ENCODE data around the gene LPP. TPM values are rescaled to one million over a fixed set of nuclear protein-coding genes. Genes with fewer than 3 reads are reported as not detected.

LPP gene
- total and polyA plus RNA-seq, 2 of the 4 experiments (the other 2 are of a cell fraction): 16.0 to 130 TPM

GRCh38 chr3:188584162-188584529, 430.2 kb downstream of the LPP start:
- H3K4me3 ChIP-seq (ENCODE audit: insufficient read depth, low read depth, low read length): no peak overlapping the region
- H4K8ac ChIP-seq (ENCODE audit: low read depth in 2 of 2, low read length in 2 of 2): peak overlapping the region; percentile 9 to 33; a peak in 1 of 4 replicates
- peaks cover 3% of the 10 kb centered on the region; the same call in 1 of the 2 replicates for H4K20me1 ChIP-seq (ENCODE audit: insufficient read depth, low read length)
- peaks cover 36 to 51% of the 10 kb centered on the region in 2 experiments for H3K79me1 ChIP-seq (ENCODE audit: low read depth in 1 of 2, low read length in 2 of 2)
- H3K18ac ChIP-seq (ENCODE audit: low read depth, low read length): no peak overlapping the region
- H2BK5ac ChIP-seq (ENCODE audit: low read depth, low read length, poor library complexity, severe bottlenecking): peak overlapping the region; percentile 56
- H3K9me1 ChIP-seq (ENCODE audit: insufficient read depth, low read length): peaks cover 3% of the 10 kb centered on the region; the same call in 1 of the 2 replicates
- TF ChIP-seq CHD1 (IDR thresholded peaks at IDR 0.05; ENCODE audit: low read depth, low read length): no peak
- peak; percentile 39; the same call in 1 of the 2 replicates for TF ChIP-seq FOS (IDR thresholded peaks at IDR 0.05; ENCODE audit: low read depth, low read length)
- TF ChIP-seq MAFK (IDR thresholded peaks at IDR 0.05; ENCODE audit: low read depth, low read length): peak; percentile 50
- no peak for TF ChIP-seq MAZ (IDR thresholded peaks at IDR 0.05; ENCODE audit: borderline replicate concordance, low read depth, low read length)
- TF ChIP-seq CEBPB (IDR thresholded peaks at IDR 0.05; ENCODE audit: low read depth, low read length): peak; percentile 70
- TF ChIP-seq NFE2L2 (IDR thresholded peaks at IDR 0.05; ENCODE audit: low read depth, low read length): peak; percentile 87
- no peak for TF ChIP-seq USF2 (IDR thresholded peaks at IDR 0.05; ENCODE audit: low read depth, low read length)
- no peak overlapping the region for H3K9ac ChIP-seq (ENCODE audit: low read depth, low read length)
- peaks cover 11% of the 10 kb centered on the region for H3K4me1 ChIP-seq (ENCODE audit: control insufficient read depth, insufficient read depth, low read length)
- H3K56ac ChIP-seq (ENCODE audit: extremely low read depth, insufficient read depth, low read length): no peak overlapping the region
- no peak overlapping the region for H2BK120ac ChIP-seq (ENCODE audit: low read depth, low read length)
- H3K27me3 ChIP-seq (ENCODE audit: control insufficient read depth, insufficient read depth, low read length): no peaks in the 10 kb centered on the region
- H3K14ac ChIP-seq (replicated peaks; ENCODE audit: low read depth, low read length): no peak overlapping the region
- ATAC-seq (ENCODE audit: low read depth) (peak; percentile 86), DNase-seq (peak; percentile 80)
- no peak overlapping the region for H3K27ac ChIP-seq (ENCODE audit: insufficient read depth, low read length)
- no peak overlapping the region for H4K5ac ChIP-seq (ENCODE audit: low read depth, low read length)
- dilution Hi-C loops (cut with HindIII; ENCODE audit: low sequenced_read_pairs, unreplicated experiment) (no loop called here), intact Hi-C loops (cut with micrococcal nuclease) (no loop called here), in situ Hi-C loops (cut with MboI; ENCODE audit: low sequenced_read_pairs) (no loop called here)
- no CpG with 5 or more reads among the region's 4 CpGs for WGBS, 2 experiments (ENCODE audit: extremely low coverage in 2 of 2, insufficient read length in 1 of 2)
- no peak overlapping the region for H3K23ac ChIP-seq (ENCODE audit: low read depth, low read length)
- peak overlapping the region; percentile 72 for H3K4me2 ChIP-seq (ENCODE audit: low read depth, low read length)
- no peak overlapping the region for H2BK20ac ChIP-seq (ENCODE audit: low read depth, low read length)
- ChIA-PET CTCF (no interaction called here), POLR2A (ENCODE audit: unreplicated experiment) (no interaction called here)
- H3K9me3 ChIP-seq (ENCODE audit: control insufficient read depth, insufficient read depth, low read length): no peaks in the 10 kb centered on the region
- H2AK9ac ChIP-seq (replicated peaks; ENCODE audit: low read depth, low read length, poor library complexity): no peak overlapping the region
- H2AK5ac ChIP-seq (ENCODE audit: low read depth, low read length): no peak overlapping the region
- no peak overlapping the region for H3K4ac ChIP-seq (ENCODE audit: low read depth, low read length)
- no peaks in the 10 kb centered on the region for H3K36me3 ChIP-seq (ENCODE audit: control insufficient read depth, insufficient read depth, low read length)
- H4K91ac ChIP-seq (ENCODE audit: insufficient read depth, low read depth, low read length): no peak overlapping the region
- H2AFZ ChIP-seq (replicated peaks; ENCODE audit: low read length, poor library complexity): no peak overlapping the region
- H2BK15ac ChIP-seq (ENCODE audit: low read depth, low read length): no peak overlapping the region
- BruUV-seq (replicated peaks): no TSS peak
